K562 (cell line): ENCODE measurements around the gene ZNF816. TPM values are rescaled to one million over a fixed set of nuclear protein-coding genes. Genes with fewer than 3 reads are reported as not detected.

Experiments used
- ATAC-seq: fragments of 200-7000 bp; cut with Tn5 transposase; 3 replicates; pipeline ENCODE4 v1.9.1; 2020; ENCODE audit warnings: moderate library complexity
- BruUV-seq: library from RNA; stranded (reverse); fragments of 400-500 nt; replicated peaks from 2 replicates; lab custom pipeline; 2021; lab: Mats Ljungman, UMichigan
- CTCF ChIA-PET: fragments of 300-600 bp; formaldehyde crosslinking; extraction: SDS; loops from one replicate; lab custom pipeline; 2021; ENCODE audit warnings: low intra/inter-chr PET ratio; lab: Yijun Ruan, JAX
- POLR2A ChIA-PET: fragments of 300-600, 350-650 bp; sonication (Branson Sonifier 250); formaldehyde crosslinking; extraction: SDS; loops from one replicate; lab custom pipeline; 2021; ENCODE audit warnings: antibody characterized with exemption, inconsistent platforms; lab: Yijun Ruan, JAX
- DNase-seq, 4 experiments: peaks; one replicate each; pipeline versions ENCODE4 v3.0.0 to v3.0.0-alpha.2; 2011 to 2018; ENCODE audit warnings: low spot score in 3 of 4, mixed read lengths in 3 of 4; ENCODE audit errors: extremely low read depth in 1 of 4
- FAIRE-seq: peaks from 2 replicates; lab custom pipeline; 2011; peaks lifted over from hg19 to GRCh38; lab: Jason Lieb, UNC
- H2AFZ ChIP-seq: 2 replicates; pipeline ENCODE4 v1.6.0; 2011; ENCODE audit warnings: low read depth, low read length, control low read depth, inconsistent platforms
- H3K27ac ChIP-seq: fragments of 200-600 bp; 3 replicates; pipeline ENCODE4 v1.8.0; 2011; ENCODE audit warnings: low read depth, mild to moderate bottlenecking, control low read depth, inconsistent platforms, low read length, moderate library complexity, mixed read lengths; ENCODE audit errors: extremely low read depth
- H3K27me3 ChIP-seq, 2 experiments: fragments of 300-600 bp in 1 of 2; 2 replicates in 1 of 2; 3 replicates in 1 of 2; pipeline versions ENCODE4 v1.6.0 to v1.8.0; 2011; ENCODE audit warnings: inconsistent platforms in 2 of 2, low read length in 2 of 2, mild to moderate bottlenecking in 1 of 2, mixed read lengths in 1 of 2, moderate library complexity in 1 of 2; ENCODE audit not compliant: control insufficient read depth in 2 of 2, insufficient read depth in 2 of 2
- H3K36me3 ChIP-seq: fragments of 300-600 bp; 3 replicates; pipeline ENCODE4 v1.8.0; 2011; ENCODE audit warnings: mild to moderate bottlenecking, low read length, inconsistent platforms; ENCODE audit not compliant: control insufficient read depth, insufficient read depth
- H3K4me1 ChIP-seq, 2 experiments: fragments of 200-600 bp in 1 of 2; replicated peaks in 1 of 2; 2 replicates in 1 of 2; 3 replicates in 1 of 2; pipeline versions ENCODE4 v1.5.1 to v1.8.0; 2011; ENCODE audit warnings: inconsistent platforms in 2 of 2, low read length in 2 of 2, mild to moderate bottlenecking in 1 of 2, mixed read lengths in 1 of 2, moderate library complexity in 1 of 2; ENCODE audit not compliant: control insufficient read depth in 2 of 2, insufficient read depth in 2 of 2
- H3K4me2 ChIP-seq: 2 replicates; pipeline ENCODE4 v1.6.1; 2011; ENCODE audit warnings: low read length, control low read depth, inconsistent platforms, mixed read lengths; ENCODE audit not compliant: insufficient read depth
- H3K4me3 ChIP-seq: fragments of 200-600 bp; sonication (generic), shearing (Covaris generic); 2 replicates; pipeline ENCODE4 v1.5.1; 2016; ENCODE audit warnings: control low read depth, inconsistent platforms
- H3K79me2 ChIP-seq: fragments of 200-600 bp; 3 replicates; pipeline ENCODE4 v1.8.0; 2011; ENCODE audit warnings: low read length, inconsistent platforms; ENCODE audit not compliant: control insufficient read depth, insufficient read depth
- H3K9ac ChIP-seq, 2 experiments: 2 replicates each; pipeline versions ENCODE4 v1.6.0 to v1.6.1; 2011; ENCODE audit warnings: low read depth in 2 of 2, low read length in 2 of 2, control low read depth in 1 of 2, inconsistent platforms in 1 of 2, mild to moderate bottlenecking in 1 of 2, mixed read lengths in 1 of 2; ENCODE audit not compliant: insufficient read depth in 1 of 2
- H3K9me1 ChIP-seq: one replicate; pipeline ENCODE4 v1.6.0; 2011; ENCODE audit warnings: inconsistent platforms, mild to moderate bottlenecking, low read length, moderate library complexity; ENCODE audit not compliant: control insufficient read depth, insufficient read depth
- H3K9me3 ChIP-seq: replicated peaks from 2 replicates; pipeline ENCODE4 v1.5.1; 2011; ENCODE audit warnings: low read depth, low read length, inconsistent platforms; ENCODE audit not compliant: control insufficient read depth, insufficient read depth
- H4K20me1 ChIP-seq: replicated peaks from 2 replicates; pipeline ENCODE4 v1.6.1; 2011; ENCODE audit warnings: low read length, inconsistent platforms, mixed read lengths; ENCODE audit not compliant: control insufficient read depth, insufficient read depth
- ASH1L ChIP-seq: fragments of 450-650 bp; IDR thresholded peaks from 2 replicates; pipeline ENCODE4 v1.6.1; 2018; ENCODE audit warnings: borderline replicate concordance, mild to moderate bottlenecking, low read depth; ENCODE audit not compliant: partially characterized antibody
- CEBPB ChIP-seq: fragments of 450-650 bp; IDR thresholded peaks from 2 replicates; pipeline ENCODE4 v1.6.1; 2016; ENCODE audit warnings: missing genetic modification characterization, missing compliant biosample characterization
- FOXA3 ChIP-seq, 2 experiments: fragments of 450-650 bp in 1 of 2; sonication (generic) in 1 of 2; formaldehyde crosslinking; IDR thresholded peaks in 1 of 2; conservative IDR thresholded peaks in 1 of 2; 2 replicates each; pipeline versions ENCODE4 v1.4.0 to v1.8.0; 2020 to 2022; ENCODE audit warnings: mild to moderate bottlenecking in 2 of 2, missing genetic modification reagents in 1 of 2
- MAFK ChIP-seq: IDR thresholded peaks from 2 replicates; pipeline ENCODE4 v1.6.1; 2011; ENCODE audit warnings: low read length, improper control_type of control experiment
- MED1 ChIP-seq: sonication (generic); formaldehyde crosslinking; IDR thresholded peaks from 2 replicates; pipeline ENCODE4 v1.8.1; 2023; ENCODE audit warnings: missing genetic modification reagents, borderline replicate concordance
- MTA2 ChIP-seq: fragments of 450-650 bp; IDR thresholded peaks from 2 replicates; pipeline ENCODE4 v1.6.1; 2016; ENCODE audit warnings: low read depth
- NBN ChIP-seq: fragments of 450-650 bp; IDR thresholded peaks from 2 replicates; pipeline ENCODE4 v1.6.1; 2016; ENCODE audit warnings: low read depth, mild to moderate bottlenecking
- RAD21 ChIP-seq, 2 experiments: fragments of 250-450 bp in 1 of 2; fragments of 450-650 bp in 1 of 2; sonication (Bioruptor Pico) in 1 of 2; formaldehyde crosslinking in 1 of 2; IDR thresholded peaks in 1 of 2; conservative IDR thresholded peaks in 1 of 2; 2 replicates each; pipeline versions ENCODE4 v1.4.0 to v1.8.0; 2020 to 2022; ENCODE audit warnings: mild to moderate bottlenecking in 2 of 2, moderate library complexity in 1 of 2
- RBBP5 ChIP-seq: fragments of 200-600 bp; sonication (generic); IDR thresholded peaks from 2 replicates; pipeline ENCODE4 v1.6.1; 2012; ENCODE audit warnings: borderline replicate concordance, mild to moderate bottlenecking, low read length, control low read depth, inconsistent platforms; ENCODE audit not compliant: insufficient read depth, poor library complexity, severe bottlenecking
- ZBTB9 ChIP-seq: fragments of 450-650 bp; formaldehyde crosslinking; IDR thresholded peaks from 2 replicates; pipeline ENCODE4 v1.4.0; 2020; ENCODE audit warnings: mild to moderate bottlenecking, moderate library complexity
- ZFP36 ChIP-seq: fragments of 150-350 bp; IDR thresholded peaks from 2 replicates; pipeline ENCODE4 v1.6.1; 2018; ENCODE audit warnings: low read length, low read depth; ENCODE audit not compliant: partially characterized antibody
- ZNF124 ChIP-seq: sonication (generic); formaldehyde crosslinking; IDR thresholded peaks from 2 replicates; pipeline ENCODE4 v1.8.1; 2022; ENCODE audit warnings: missing genetic modification reagents
- ZNF175 ChIP-seq: fragments of 200-800 bp; sonication (Bioruptor generic); IDR thresholded peaks from 2 replicates; pipeline ENCODE4 v1.6.1; 2016; ENCODE audit warnings: low read depth, mild to moderate bottlenecking, missing genetic modification characterization, missing compliant biosample characterization
- ZNF197 ChIP-seq: fragments of 200-800 bp; sonication (Bioruptor generic); IDR thresholded peaks from 2 replicates; pipeline ENCODE4 v1.6.1; 2016; ENCODE audit warnings: low read depth, missing genetic modification characterization, missing compliant biosample characterization
- ZNF280A ChIP-seq: fragments of 450-650 bp; IDR thresholded peaks from 2 replicates; pipeline ENCODE4 v1.6.1; 2018; ENCODE audit warnings: mild to moderate bottlenecking, low read depth; ENCODE audit not compliant: partially characterized antibody
- ZNF445 ChIP-seq: fragments of 250-450 bp; sonication (Bioruptor Pico); IDR thresholded peaks from 2 replicates; pipeline ENCODE4 v1.4.0; 2020; ENCODE audit warnings: low read depth, mild to moderate bottlenecking, moderate library complexity
- ZNF551 ChIP-seq: fragments of 250-450 bp; sonication (Bioruptor Pico); IDR thresholded peaks from 2 replicates; pipeline ENCODE4 v1.5.0; 2021; ENCODE audit warnings: mild to moderate bottlenecking, moderate library complexity
- ZNF830 ChIP-seq: fragments of 250-450 bp; sonication (Bioruptor Pico); IDR thresholded peaks from 2 replicates; pipeline ENCODE4 v1.5.0; 2021; ENCODE audit warnings: mild to moderate bottlenecking
- WGBS: fragments of 100-300 bp; shearing (Covaris generic); methylation state at CpG from one replicate; pipeline ENCODE4 v1.1.6; 2016; ENCODE audit warnings: low coverage, mixed read lengths; ENCODE audit not compliant: insufficient coverage; ENCODE audit errors: missing lambda C conversion rate; 5-methylcytosine and 5-hydroxymethylcytosine counted together
- in situ Hi-C: fragments of 300-500 bp; cut with MboI; formaldehyde crosslinking; loops from 4 replicates; pipeline ENCODE4 v1.15.0; 2018; ENCODE audit warnings: inconsistent platforms, mixed read lengths
- intact Hi-C: fragments of 100-400 bp; cut with micrococcal nuclease; formaldehyde crosslinking; loops from 2 replicates; pipeline ENCODE4 v1.14.2; 2022
- polyA plus RNA-seq, 8 experiments: library from polyadenylated mRNA; depleted of rRNA in 4 of 8; stranded (reverse) in 5 of 8; unstranded in 3 of 8; fragments of >200 nt; fragmentation: Nextera tagmentation in 2 of 8; fragmentation: Illumina TruSeq in 1 of 8; extraction: Ambion mirVana in 2 of 8; extraction: Trizol in 1 of 8; gene quantifications; 2 replicates each; pipeline versions ENCODE4 v1.2.1 to v1.2.3, GENCODE V29; 2011 to 2014; ENCODE audit warnings: inconsistent platforms in 1 of 8, missing spikeins in 1 of 8
- total RNA-seq, 7 experiments: library from RNA; depleted of rRNA in 6 of 7; stranded (reverse); fragments of >200 nt in 6 of 7; fragmentation: Illumina TruSeq in 2 of 7; extraction: Trizol in 2 of 7; gene quantifications; 2 replicates each; pipeline versions ENCODE4 v1.2.1 to v1.2.3, GENCODE V29; 2011 to 2021; ENCODE audit warnings: low replicate concordance in 1 of 7

Gene ZNF816
- total and polyA plus RNA-seq, 9 of the 15 experiments (the other 6 are each of a cell fraction or from before 2014, with no cell fraction given), result 8.6 to 23.4 (median 13.0) TPM

DNA sequence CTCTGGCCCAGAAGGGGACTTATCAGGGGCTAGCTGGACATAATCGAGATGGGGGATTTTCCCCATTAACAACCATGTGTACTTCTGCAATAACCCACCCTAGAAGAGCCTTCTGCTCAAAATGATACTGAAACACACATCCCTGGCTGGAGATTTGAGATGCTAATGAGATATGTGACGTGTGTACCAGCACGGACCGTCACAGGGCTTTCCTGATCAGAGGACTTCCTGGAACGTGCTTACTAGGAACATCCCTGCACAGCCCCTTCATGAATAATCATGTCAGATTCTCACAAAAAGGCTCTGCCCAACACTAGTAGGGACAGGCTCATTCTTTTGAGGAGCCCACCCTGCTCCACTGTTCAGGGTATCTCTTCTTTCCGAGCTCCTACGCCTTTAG, 44.5 kb upstream of the ZNF816 start (continued):
- TF ChIP-seq ZNF197, result no peak

DNA sequence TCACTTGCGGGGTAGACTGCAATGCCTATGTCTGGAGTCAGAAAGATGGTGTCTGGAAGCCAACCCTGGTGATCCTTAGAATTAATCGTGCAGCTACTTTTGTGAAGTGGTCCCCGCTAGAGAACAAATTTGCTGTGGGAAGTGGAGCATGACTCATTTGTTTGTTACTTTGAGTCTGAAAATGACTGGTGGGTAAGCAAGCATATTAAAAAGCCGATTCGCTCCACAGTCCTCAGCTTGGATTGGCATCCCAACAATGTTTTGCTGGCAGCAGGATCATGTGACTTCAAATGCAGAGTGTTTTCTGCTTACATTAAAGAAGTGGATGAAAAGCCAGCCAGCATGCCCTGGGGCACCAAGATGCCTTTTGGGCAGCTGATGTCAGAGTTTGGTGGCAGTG, 41.6 kb upstream of the ZNF816 start:
- Histone ChIP-seq H4K20me1 (no peaks in the 10 kb centered on the region), H3K4me1 (peaks cover 3 to 5% of the 10 kb centered on the region in 2 experiments; a peak in 3 of 5 replicates), H2AFZ (no peak overlapping the region), H3K27me3 (peaks cover 11 to 35% of the 10 kb centered on the region in 2 experiments; a peak in 4 of 5 replicates), H3K4me3 (no peak overlapping the region), H3K36me3 (no peaks in the 10 kb centered on the region), H3K27ac (no peak overlapping the region), H3K9me1 (no peaks in the 10 kb centered on the region), H3K9ac (no peak overlapping the region), H3K79me2 (no peaks in the 10 kb centered on the region)
- CTCF ChIA-PET, result no interaction called here
- no TSS peak for BruUV-seq
- ATAC-seq (no peak), DNase-seq (no peak), FAIRE-seq (no peak)
- intact Hi-C loops, result no loop called here
- WGBS, result 6% methylated on average over 5 of the region's 5 CpGs
- TF ChIP-seq ZNF175 (CRISPR knock-in tag) (no peak), MED1 (CRISPR knock-in tag) (no peak), ZNF445 (CRISPR knock-in tag) (no peak), ZNF551 (CRISPR knock-in tag) (no peak), ZNF280A (no peak), RAD21 (CRISPR knock-in tag; conservative IDR thresholded peaks at IDR 0.05 in 1 of 2, IDR thresholded peaks at IDR 0.05 in 1 of 2) (no peak), ZBTB9 (CRISPR knock-in tag) (no peak), CEBPB (tag) (no peak), RBBP5 (no peak), ZFP36 (no peak), NBN (no peak), FOXA3 (CRISPR knock-in tag; conservative IDR thresholded peaks at IDR 0.05 in 1 of 2, IDR thresholded peaks at IDR 0.05 in 1 of 2) (no peak), MAFK (no peak), ZNF124 (CRISPR knock-in tag) (no peak), ZNF830 (CRISPR knock-in tag) (no peak), MTA2 (no peak), ASH1L (no peak)
- TF ChIP-seq, all 486 proteins: peak for 0
- POLR2A ChIA-PET, result interaction anchor here (0.6 kb wide), 1 partner anchor 118 kb away, joined by 3 read pairs; no protein-coding TSS in a partner anchor
- peaks cover 2% of the 10 kb centered on the region; the same call in 1 of the 2 replicates for H3K9me3 ChIP-seq
- no peak overlapping the region; the same call in 1 of the 2 replicates for H3K4me2 ChIP-seq
- in situ Hi-C loops, result no loop called here
